GM12878 (cell line): ENCODE results near the gene TRIOBP.
"Not testable (repeated sequence)": the region's sequence is repeated elsewhere in the genome, so short reads cannot be mapped to it uniquely, and the experiment has no call there.

Experiments
- BCL11A ChIP-seq: IDR thresholded peaks from 2 replicates; pipeline ENCODE4 v1.6.1; 2011; ENCODE audit warnings: low read depth, low read length
- RAD21 ChIP-seq: IDR thresholded peaks from 2 replicates; pipeline ENCODE4 v1.6.1; 2011; ENCODE audit warnings: mild to moderate bottlenecking, low read depth, low read length, moderate library complexity; ENCODE audit not compliant: insufficient read depth
- USF2 ChIP-seq: IDR thresholded peaks from 2 replicates; pipeline ENCODE4 v1.6.1; 2011; ENCODE audit warnings: low read depth, low read length, improper control_type of control experiment, borderline replicate concordance

GRCh38 chr22:37694131-37694530, 2.7 kb upstream of the TRIOBP start:
- not testable (repeated sequence) for TF ChIP-seq USF2, BCL11A, RAD21
